NCI-H524 (cell line): ENCODE measurements around the gene ZDHHC24.
"Not testable (repeated sequence)": the region's sequence is repeated elsewhere in the genome, so short reads cannot be mapped to it uniquely, and the experiment has no call there.

Experiments used
- DNase-seq, 2 experiments: peaks; one replicate each; lab custom pipeline; 2025; lab: John Stamatoyannopoulos, UW

Gene ZDHHC24

GRCh38 chr11:66546368-66546965, 619 bp upstream of the ZDHHC24 start, which contains the start of gene ACTN3:
Gene ACTN3, plus strand, starts transcription at chr11:66546903. Its CDS starts 35 bp downstream, at chr11:66546938.
- DNase-seq: peak in 1 of 2 experiments; percentile 47

GRCh38 chr11:66544952-66545351, 896 bp downstream of the ZDHHC24 start:
- not testable (repeated sequence) for DNase-seq

DNA sequence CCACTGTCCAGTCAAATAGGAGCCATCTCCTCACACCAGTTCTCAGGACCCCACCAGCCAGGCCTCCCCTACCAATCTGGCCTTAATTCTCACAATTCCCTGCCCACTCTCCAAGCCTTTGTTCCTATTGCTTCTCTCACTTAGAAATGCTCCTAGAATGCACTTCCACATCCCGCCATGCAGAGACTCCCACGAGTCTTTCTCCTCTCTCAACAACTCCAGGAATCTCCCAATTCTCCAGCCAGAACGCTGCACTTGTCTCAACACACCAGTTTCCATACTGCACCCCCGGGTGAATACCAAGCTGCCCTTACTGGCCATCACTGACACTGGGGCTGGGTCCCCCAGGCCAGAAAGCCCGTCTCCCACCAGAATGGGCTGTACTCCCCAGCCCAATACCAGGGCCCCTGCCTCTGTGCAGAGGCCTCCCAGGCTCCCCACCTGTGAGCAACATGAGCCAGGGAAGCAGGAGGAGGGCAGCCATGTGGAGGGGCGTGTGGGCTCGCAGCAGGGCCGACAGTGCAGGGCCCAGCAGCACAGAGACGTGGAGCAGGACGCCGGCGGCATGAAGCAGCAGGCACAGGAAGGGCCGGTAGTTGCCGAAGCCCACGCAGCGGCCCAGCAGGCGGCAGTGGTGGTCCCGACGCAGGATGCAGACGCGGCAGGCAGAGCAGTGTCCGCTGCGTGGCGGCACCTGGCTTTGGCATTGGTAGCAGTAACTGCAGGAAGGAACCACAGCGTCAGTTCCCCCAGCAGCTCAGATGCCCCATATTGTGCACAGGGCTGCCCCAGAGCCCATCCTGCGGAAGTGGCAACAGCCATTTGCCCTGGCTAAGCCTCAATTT, 2.4 kb downstream of the ZDHHC24 start:
- DNase-seq: no peak

- no peak for DNase-seq
Measured at GRCh38 chr11:66542362-66542761, 3.5 kb downstream of the ZDHHC24 start.

GRCh38 chr11:66541892-66542291, 4.0 kb downstream of the ZDHHC24 start:
- no peak for DNase-seq

GRCh38 chr11:66540598-66540997, 5.2 kb downstream of the ZDHHC24 start:
- not testable (repeated sequence) for DNase-seq

GRCh38 chr11:66539870-66540213, 6.0 kb downstream of the ZDHHC24 start:
- no peak for DNase-seq

- DNase-seq: no peak
Measured at GRCh38 chr11:66539170-66539869, 6.5 kb downstream of the ZDHHC24 start.

- no peak for DNase-seq
Measured at GRCh38 chr11:66532784-66533183, 13.1 kb downstream of the ZDHHC24 start.

- no peak for DNase-seq
Measured at GRCh38 chr11:66531841-66532240, 14.0 kb downstream of the ZDHHC24 start.

GRCh38 chr11:66530927-66531709, 14.7 kb downstream of the ZDHHC24 start:
- DNase-seq: no peak

- DNase-seq: no peak
Measured at GRCh38 chr11:66529655-66530054, 16.2 kb downstream of the ZDHHC24 start.

DNA sequence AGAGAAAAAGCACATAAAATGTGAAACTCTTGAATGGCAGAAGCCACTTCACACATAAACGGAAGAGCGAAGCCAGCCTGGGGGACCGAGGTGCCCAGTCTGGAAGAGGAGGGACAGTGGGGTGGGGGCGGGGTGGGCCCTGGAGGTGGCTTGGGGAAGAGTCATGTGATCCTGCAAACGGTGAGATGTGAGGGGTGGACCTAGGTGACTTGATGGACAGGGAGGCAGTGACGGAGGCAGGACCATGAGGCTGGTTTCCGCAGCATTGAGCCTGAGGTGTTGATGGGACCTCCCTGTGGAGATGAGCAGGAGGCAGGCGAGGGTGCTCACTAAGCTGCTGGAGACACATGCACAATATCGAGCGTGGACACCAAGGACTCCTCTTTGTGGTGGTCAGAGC, 16.8 kb downstream of the ZDHHC24 start:
- DNase-seq: no peak

- no peak for DNase-seq
Measured at GRCh38 chr11:66524304-66525040, 21.4 kb downstream of the ZDHHC24 start.

GRCh38 chr11:66523611-66524010, 22.2 kb downstream of the ZDHHC24 start:
- DNase-seq: no peak

GRCh38 chr11:66510990-66511339, 34.9 kb downstream of the ZDHHC24 start:
- no peak for DNase-seq

GRCh38 chr11:66510271-66510989, 35.4 kb downstream of the ZDHHC24 start, which contains the start of gene BBS1:
Gene BBS1, plus strand, starts transcription at chr11:66510635. Its CDS starts 25 bp downstream, at chr11:66510660.
- DNase-seq: peak; percentile 35 to 61

- DNase-seq: no peak
Measured at GRCh38 chr11:66509131-66509561, 36.7 kb downstream of the ZDHHC24 start.

DNA sequence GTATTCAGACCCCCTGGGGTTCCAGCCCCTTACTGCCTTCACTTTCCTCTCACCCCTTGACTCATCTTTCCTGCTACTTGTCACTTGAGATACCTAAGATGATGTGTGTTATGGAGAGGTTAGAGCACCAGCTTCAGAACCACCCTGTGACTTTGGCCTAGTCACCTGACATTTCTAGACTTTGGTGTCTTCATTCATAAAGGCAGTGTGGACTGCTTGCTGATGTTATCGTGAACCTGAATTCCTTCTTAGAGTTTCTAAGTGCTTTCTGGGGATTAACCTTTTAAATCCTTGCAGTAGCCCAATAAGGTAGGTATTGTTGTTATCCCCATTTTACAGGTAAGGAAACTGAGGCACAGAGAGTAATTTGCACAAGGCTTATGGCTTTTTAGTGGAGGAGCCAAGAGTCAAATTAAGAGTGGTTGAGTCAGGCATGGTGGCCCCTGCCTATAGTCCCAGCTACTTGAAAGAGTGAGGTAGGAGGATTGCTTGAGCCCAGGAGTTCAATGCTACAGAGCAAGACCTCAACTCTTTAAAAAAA, 40.5 kb downstream of the ZDHHC24 start:
- DNase-seq: no peak

DNA sequence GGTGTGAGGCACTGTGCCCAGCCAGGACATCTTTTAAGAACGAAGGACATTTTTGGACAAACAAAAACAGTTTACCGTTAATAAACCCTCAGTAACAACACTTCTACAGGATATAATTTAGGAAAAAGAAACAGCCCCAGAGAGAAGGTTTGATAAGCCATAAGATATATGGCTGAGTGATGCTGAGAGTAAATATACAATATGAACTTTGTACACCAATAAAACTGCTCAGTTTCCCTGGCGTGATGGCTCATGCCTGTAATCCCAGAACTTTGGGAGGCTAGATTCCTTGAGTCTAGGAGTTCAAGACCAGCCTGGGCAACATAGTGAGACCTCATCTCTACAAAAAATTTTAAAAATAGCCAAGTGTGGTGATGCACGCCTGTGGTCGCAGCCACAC, 47.3 kb downstream of the ZDHHC24 start:
- no peak for DNase-seq
